ENCODE data around the gene ELK4. TPM values are rescaled to one million over a fixed set of nuclear protein-coding genes. Genes with fewer than 3 reads are reported as not detected.
A peak's percentile ranks its signal among the peaks of the same experiment; 100 is the strongest.

Gene ELK4
- total RNA-seq, 4 donors from 2014 or later = 22.4 to 29.7 (median 26.2) TPM

- Histone ChIP-seq H3K27me3 (no peaks in the 10 kb centered on the region), H3K4me1 (peaks cover 0 to 54% (median 16%) of the 10 kb centered on the region in 4 donors), H3K36me3 (no peaks in the 10 kb centered on the region), H3K4me3 (no peak overlapping the region), H3K27ac (peak overlapping the region in 2 of 4 donors; percentile 95 to 99), H3K9me3 (no peaks in the 10 kb centered on the region)
- no peak for TF ChIP-seq POLR2A (IDR thresholded peaks at IDR 0.05)
- TF ChIP-seq EP300 (IDR thresholded peaks at IDR 0.05) = no peak
- WGBS, 2 donors = 70 to 75% methylated on average over 6 of the region's 6 CpGs
- no peak for DNase-seq (ENCODE audit: low spot score in 2 of 2)
Observed at GRCh38 chr1:205629751-205630150, 2.1 kb downstream of the ELK4 start.

GRCh38 chr1:205627956-205628355, 3.9 kb downstream of the ELK4 start:
- peaks cover 0 to 8% (median 0%) of the 10 kb centered on the region in 3 donors for H3K36me3 ChIP-seq
- no peak for TF ChIP-seq CTCF (IDR thresholded peaks at IDR 0.05)
- no peak for TF ChIP-seq POLR2A (IDR thresholded peaks at IDR 0.05)
- no peak for TF ChIP-seq EP300 (IDR thresholded peaks at IDR 0.05)
- H3K27me3 ChIP-seq = no peaks in the 10 kb centered on the region
- H3K4me1 ChIP-seq = peaks cover 0 to 56% (median 14%) of the 10 kb centered on the region in 4 donors
- no peak overlapping the region for H3K4me3 ChIP-seq
- H3K9me3 ChIP-seq = no peaks in the 10 kb centered on the region
- WGBS, 2 donors = 94 to 95% methylated on average over 8 of the region's 8 CpGs
- DNase-seq (ENCODE audit: low spot score in 2 of 2) = no peak
- no peak overlapping the region for H3K27ac ChIP-seq

GRCh38 chr1:205626216-205626615, 5.6 kb downstream of the ELK4 start:
- Histone ChIP-seq H3K4me3 (no peak overlapping the region), H3K4me1 (peaks cover 0 to 50% (median 10%) of the 10 kb centered on the region in 4 donors), H3K36me3 (peaks cover 0 to 25% (median 3%) of the 10 kb centered on the region in 3 donors), H3K27ac (no peak overlapping the region), H3K9me3 (no peaks in the 10 kb centered on the region), H3K27me3 (no peaks in the 10 kb centered on the region)
- TF ChIP-seq POLR2A (IDR thresholded peaks at IDR 0.05) (no peak), CTCF (IDR thresholded peaks at IDR 0.05) (no peak)
- WGBS, 2 donors = 74 to 78% methylated on average over 3 of the region's 3 CpGs
- no peak for DNase-seq (ENCODE audit: low spot score in 2 of 2)

GRCh38 chr1:205623646-205624045, 8.2 kb downstream of the ELK4 start:
- no peak for DNase-seq (ENCODE audit: low spot score in 2 of 2)
- WGBS, 2 donors = 82 to 93% methylated on average over 4 of the region's 4 CpGs
- TF ChIP-seq CTCF (IDR thresholded peaks at IDR 0.05) (no peak), POLR2A (IDR thresholded peaks at IDR 0.05) (no peak), EP300 (IDR thresholded peaks at IDR 0.05) (no peak)
- no peak overlapping the region for H3K4me3 ChIP-seq
- no peaks in the 10 kb centered on the region for H3K9me3 ChIP-seq
- no peak overlapping the region for H3K27ac ChIP-seq
- H3K36me3 ChIP-seq = peaks cover 0 to 49% (median 3%) of the 10 kb centered on the region in 3 donors
- H3K27me3 ChIP-seq = no peaks in the 10 kb centered on the region
- H3K4me1 ChIP-seq = peaks cover 0 to 30% (median 1%) of the 10 kb centered on the region in 4 donors

GRCh38 chr1:205620269-205620668, 11.5 kb downstream of the ELK4 start:
- no peak for DNase-seq (ENCODE audit: low spot score in 2 of 2)
- TF ChIP-seq POLR2A (IDR thresholded peaks at IDR 0.05) (no peak), CTCF (IDR thresholded peaks at IDR 0.05) (no peak), EP300 (IDR thresholded peaks at IDR 0.05) (no peak)
- H3K4me3 ChIP-seq = no peak overlapping the region
- peaks cover 0 to 14% (median 0%) of the 10 kb centered on the region in 4 donors for H3K4me1 ChIP-seq
- H3K36me3 ChIP-seq = peaks cover 0 to 81% (median 3%) of the 10 kb centered on the region in 3 donors
- whole genome bisulfite sequencing, 2 donors = 93% methylated on average over 6 of the region's 6 CpGs
- no peaks in the 10 kb centered on the region for H3K9me3 ChIP-seq
- no peak overlapping the region for H3K27ac ChIP-seq
- H3K27me3 ChIP-seq = no peaks in the 10 kb centered on the region

- TF ChIP-seq CTCF (IDR thresholded peaks at IDR 0.05) (no peak), EP300 (IDR thresholded peaks at IDR 0.05) (no peak), POLR2A (IDR thresholded peaks at IDR 0.05) (no peak)
- Histone ChIP-seq H3K4me1 (peaks cover 0 to 7% (median 0%) of the 10 kb centered on the region in 4 donors), H3K27me3 (no peaks in the 10 kb centered on the region), H3K27ac (no peak overlapping the region), H3K36me3 (peaks cover 0 to 90% (median 3%) of the 10 kb centered on the region in 3 donors), H3K4me3 (no peak overlapping the region), H3K9me3 (no peaks in the 10 kb centered on the region)
- no peak for DNase-seq (ENCODE audit: low spot score in 2 of 2)
- WGBS, 2 donors = 85 to 87% methylated on average over 3 of the region's 3 CpGs
Observed at GRCh38 chr1:205619376-205619775, 12.4 kb downstream of the ELK4 start.

Data from tibial nerve (tissue), 4 donors.